ENCODE results near the gene KBTBD7. TPM values are rescaled to one million over a fixed set of nuclear protein-coding genes. Genes with fewer than 3 reads are reported as not detected.

KBTBD7 gene
- polyA plus RNA-seq, 4 donors, result 1.1 to 10.4 (median 3.0) TPM

DNA sequence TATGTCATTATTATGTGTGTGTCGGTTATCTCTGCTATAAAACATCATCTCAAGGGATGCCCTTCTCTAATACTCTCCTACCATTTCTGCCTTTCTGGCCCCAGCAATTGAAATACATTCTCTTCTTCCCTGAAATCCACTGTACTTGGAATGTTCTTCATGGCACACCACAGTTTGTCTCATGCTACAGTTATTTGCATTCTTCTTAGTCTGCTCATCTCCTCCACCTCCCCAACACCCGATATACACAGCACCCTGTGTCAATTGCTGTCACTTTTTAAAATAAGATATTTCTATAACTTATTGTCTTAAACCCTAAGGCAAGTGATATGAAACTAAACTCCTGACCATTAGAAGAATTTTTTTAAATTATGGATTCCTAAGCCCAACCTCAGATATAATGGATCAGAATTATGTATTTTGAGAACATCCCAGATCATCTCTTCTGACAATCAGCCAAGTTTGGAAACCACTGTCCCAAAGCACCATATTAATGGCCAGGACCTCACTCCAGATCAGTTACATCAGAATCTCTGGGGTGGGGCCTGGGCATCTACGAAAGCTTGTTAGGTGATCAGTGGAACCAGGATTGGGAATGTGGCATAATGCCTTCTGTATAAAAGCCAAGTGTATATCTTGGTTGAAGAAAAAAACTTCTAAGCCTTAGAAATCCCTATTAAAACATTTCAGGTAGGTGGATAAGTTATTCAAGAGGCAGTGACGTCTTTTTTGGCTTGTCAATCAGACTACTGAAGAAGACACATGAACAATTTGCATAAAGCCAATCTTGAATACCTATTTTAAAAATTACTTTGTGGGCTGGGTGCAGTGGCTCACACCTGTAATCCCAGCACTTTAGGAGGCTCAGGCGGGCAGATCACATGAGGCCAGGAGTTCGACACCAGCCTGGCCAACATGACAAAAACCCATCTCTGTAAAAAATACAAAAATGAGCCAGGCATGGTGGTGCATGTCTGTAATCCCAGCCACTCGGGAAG lies 30.0 kb upstream of the KBTBD7 start:
- no peak for FAIRE-seq
- Histone ChIP-seq H3K36me3 (ENCODE audit: control insufficient read depth in 3 of 3, insufficient read depth in 2 of 3, low read depth in 1 of 3, low read length in 3 of 3) (peaks cover 3 to 7% (median 3%) of the 10 kb centered on the region in 3 donors), H3K4me1 (ENCODE audit: control insufficient read depth in 3 of 3, insufficient read depth in 2 of 3, low read depth in 1 of 3, low read length in 2 of 3) (no peaks in the 10 kb centered on the region), H3K9me3 (ENCODE audit: control insufficient read depth in 2 of 2, insufficient read depth in 1 of 2, low read depth in 1 of 2, low read length in 1 of 2) (no peaks in the 10 kb centered on the region), H3K27me3 (ENCODE audit: control insufficient read depth in 3 of 3, insufficient read depth in 3 of 3, low read length in 3 of 3) (no peaks in the 10 kb centered on the region), H3K27ac (ENCODE audit: low read depth in 1 of 3, low read length in 2 of 3) (no peak overlapping the region), H3K4me3 (ENCODE audit: low read depth in 1 of 3, low read length in 3 of 3) (no peak overlapping the region)
- WGBS, 3 donors, result 83 to 95% (median 88%) methylated on average over 7 of the region's 7 CpGs
- no peak for DNase-seq

GRCh38 chr13:41222259-41222852 lies 28.0 kb upstream of the KBTBD7 start:
- FAIRE-seq (peak; percentile 70), DNase-seq (peak; percentile 69 to 70)
- H3K27me3 ChIP-seq (ENCODE audit: control insufficient read depth in 3 of 3, insufficient read depth in 3 of 3, low read length in 3 of 3), result no peaks in the 10 kb centered on the region
- H3K4me1 ChIP-seq (ENCODE audit: control insufficient read depth in 3 of 3, insufficient read depth in 2 of 3, low read depth in 1 of 3, low read length in 2 of 3), result no peaks in the 10 kb centered on the region
- no peak overlapping the region for H3K27ac ChIP-seq (ENCODE audit: low read depth in 1 of 3, low read length in 2 of 3)
- H3K36me3 ChIP-seq (ENCODE audit: control insufficient read depth in 3 of 3, insufficient read depth in 2 of 3, low read depth in 1 of 3, low read length in 3 of 3), result peaks cover 0 to 4% (median 3%) of the 10 kb centered on the region in 3 donors
- 48 to 57% (median 53%) methylated on average over 6 of the region's 6 CpGs for WGBS, 3 donors
- H3K9me3 ChIP-seq (ENCODE audit: control insufficient read depth in 2 of 2, insufficient read depth in 1 of 2, low read depth in 1 of 2, low read length in 1 of 2), result no peaks in the 10 kb centered on the region
- no peak overlapping the region for H3K4me3 ChIP-seq (ENCODE audit: low read depth in 1 of 3, low read length in 3 of 3)

DNA sequence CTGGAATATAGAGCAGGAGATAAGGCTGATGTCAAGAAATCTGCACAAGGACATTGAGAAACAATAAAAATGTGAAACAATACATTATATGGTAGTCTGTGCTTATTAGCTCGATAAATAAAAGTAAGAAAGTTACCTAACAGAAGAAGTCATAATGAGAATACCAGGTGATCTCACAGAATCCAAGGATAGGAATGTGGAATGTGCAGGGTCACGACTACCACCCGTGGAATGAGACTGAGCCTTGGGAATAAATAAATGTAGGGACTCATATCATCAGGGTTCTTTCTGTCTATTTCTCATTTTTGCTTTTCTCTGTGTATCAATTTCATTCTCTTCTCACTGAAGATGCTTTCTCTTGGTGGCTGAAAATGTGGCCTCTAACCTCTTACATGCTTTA lies 26.0 kb upstream of the KBTBD7 start:
- WGBS, 3 donors, result 95 to 98% (median 96%) methylated on average over 3 of the region's 3 CpGs
- no peak for FAIRE-seq

DNA sequence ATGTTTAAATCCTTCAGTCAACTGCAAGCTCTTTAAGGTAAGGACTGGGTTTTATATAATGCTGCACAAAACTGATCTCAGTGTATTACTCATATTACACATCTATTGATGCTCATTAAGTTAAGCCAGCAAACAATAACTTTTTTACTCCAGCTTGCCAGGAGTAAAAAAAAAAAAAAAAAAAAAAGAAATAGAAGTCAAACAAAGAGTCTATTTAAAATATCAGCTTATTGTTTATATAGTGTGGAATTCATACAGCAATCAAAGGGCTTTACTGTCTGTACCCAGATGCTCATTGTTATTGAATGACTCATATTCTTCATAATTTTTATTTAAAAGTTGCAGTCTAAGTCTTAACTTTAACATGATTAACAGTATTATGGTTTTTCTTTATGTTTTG lies 21.8 kb upstream of the KBTBD7 start:
- Histone ChIP-seq H3K27me3 (ENCODE audit: control insufficient read depth in 3 of 3, insufficient read depth in 3 of 3, low read length in 3 of 3) (no peaks in the 10 kb centered on the region), H3K4me3 (ENCODE audit: low read depth in 1 of 3, low read length in 3 of 3) (no peak overlapping the region), H3K36me3 (ENCODE audit: control insufficient read depth in 3 of 3, insufficient read depth in 2 of 3, low read depth in 1 of 3, low read length in 3 of 3) (peaks cover 0 to 4% (median 0%) of the 10 kb centered on the region in 3 donors), H3K27ac (ENCODE audit: low read depth in 1 of 3, low read length in 2 of 3) (no peak overlapping the region), H3K4me1 (ENCODE audit: control insufficient read depth in 3 of 3, insufficient read depth in 2 of 3, low read depth in 1 of 3, low read length in 2 of 3) (no peaks in the 10 kb centered on the region), H3K9me3 (ENCODE audit: control insufficient read depth in 2 of 2, insufficient read depth in 1 of 2, low read depth in 1 of 2, low read length in 1 of 2) (peaks cover 0 to 5% of the 10 kb centered on the region in 2 donors)
- no peak for FAIRE-seq
- DNase-seq, result no peak

More for the DNA sequence above, 26.0 kb upstream of the KBTBD7 start:
- Histone ChIP-seq H3K4me1 (ENCODE audit: control insufficient read depth in 3 of 3, insufficient read depth in 2 of 3, low read depth in 1 of 3, low read length in 2 of 3) (no peaks in the 10 kb centered on the region), H3K9me3 (ENCODE audit: control insufficient read depth in 2 of 2, insufficient read depth in 1 of 2, low read depth in 1 of 2, low read length in 1 of 2) (no peaks in the 10 kb centered on the region), H3K27me3 (ENCODE audit: control insufficient read depth in 3 of 3, insufficient read depth in 3 of 3, low read length in 3 of 3) (no peaks in the 10 kb centered on the region), H3K36me3 (ENCODE audit: control insufficient read depth in 3 of 3, insufficient read depth in 2 of 3, low read depth in 1 of 3, low read length in 3 of 3) (peaks cover 0 to 4% (median 0%) of the 10 kb centered on the region in 3 donors), H3K4me3 (ENCODE audit: low read depth in 1 of 3, low read length in 3 of 3) (no peak overlapping the region), H3K27ac (ENCODE audit: low read depth in 1 of 3, low read length in 2 of 3) (no peak overlapping the region)
- DNase-seq, result no peak

- Histone ChIP-seq H3K4me1 (ENCODE audit: control insufficient read depth in 3 of 3, insufficient read depth in 2 of 3, low read depth in 1 of 3, low read length in 2 of 3) (no peaks in the 10 kb centered on the region), H3K27me3 (ENCODE audit: control insufficient read depth in 3 of 3, insufficient read depth in 3 of 3, low read length in 3 of 3) (no peaks in the 10 kb centered on the region), H3K4me3 (ENCODE audit: low read depth in 1 of 3, low read length in 3 of 3) (no peak overlapping the region), H3K27ac (ENCODE audit: low read depth in 1 of 3, low read length in 2 of 3) (no peak overlapping the region), H3K36me3 (ENCODE audit: control insufficient read depth in 3 of 3, insufficient read depth in 2 of 3, low read depth in 1 of 3, low read length in 3 of 3) (peaks cover 0 to 3% (median 0%) of the 10 kb centered on the region in 3 donors), H3K9me3 (ENCODE audit: control insufficient read depth in 2 of 2, insufficient read depth in 1 of 2, low read depth in 1 of 2, low read length in 1 of 2) (peaks cover 0 to 8% of the 10 kb centered on the region in 2 donors)
- DNase-seq (no peak), FAIRE-seq (no peak)
- WGBS, 3 donors, result 65 to 98% (median 89%) methylated on average over 3 of the region's 3 CpGs
These were observed 19.6 kb upstream of the KBTBD7 start for GRCh38 chr13:41213919-41214318.

DNA sequence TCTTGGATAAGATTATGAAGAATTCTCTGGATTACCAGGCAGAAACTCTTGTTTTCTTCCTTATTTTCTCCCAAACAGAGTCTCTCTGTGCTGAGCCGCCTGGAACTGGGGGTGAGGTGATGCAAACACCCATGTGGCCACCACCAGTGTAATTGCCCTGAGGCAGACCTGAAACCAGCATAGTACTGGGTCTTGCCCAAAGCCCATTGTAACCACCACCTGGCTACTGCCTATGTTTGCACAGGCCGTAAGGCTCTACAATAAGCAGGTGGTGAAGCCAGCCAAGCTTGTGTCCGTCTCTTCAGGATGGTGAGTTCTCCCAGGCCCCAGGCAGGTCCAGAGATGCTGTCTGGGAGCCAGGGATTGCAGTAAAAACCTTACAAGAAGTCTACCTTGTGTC lies 18.9 kb upstream of the KBTBD7 start:
- no peak for DNase-seq
- Histone ChIP-seq H3K27ac (ENCODE audit: low read depth in 1 of 3, low read length in 2 of 3) (no peak overlapping the region), H3K4me1 (ENCODE audit: control insufficient read depth in 3 of 3, insufficient read depth in 2 of 3, low read depth in 1 of 3, low read length in 2 of 3) (no peaks in the 10 kb centered on the region), H3K4me3 (ENCODE audit: low read depth in 1 of 3, low read length in 3 of 3) (no peak overlapping the region), H3K36me3 (ENCODE audit: control insufficient read depth in 3 of 3, insufficient read depth in 2 of 3, low read depth in 1 of 3, low read length in 3 of 3) (peaks cover 0 to 3% (median 0%) of the 10 kb centered on the region in 3 donors), H3K27me3 (ENCODE audit: control insufficient read depth in 3 of 3, insufficient read depth in 3 of 3, low read length in 3 of 3) (no peaks in the 10 kb centered on the region), H3K9me3 (ENCODE audit: control insufficient read depth in 2 of 2, insufficient read depth in 1 of 2, low read depth in 1 of 2, low read length in 1 of 2) (peaks cover 0 to 8% of the 10 kb centered on the region in 2 donors)
- FAIRE-seq, result no peak
- WGBS, 3 donors, result 90 to 96% (median 94%) methylated on average over 3 of the region's 3 CpGs

GRCh38 chr13:41212881-41213280 lies 18.5 kb upstream of the KBTBD7 start:
- Histone ChIP-seq H3K4me1 (ENCODE audit: control insufficient read depth in 3 of 3, insufficient read depth in 2 of 3, low read depth in 1 of 3, low read length in 2 of 3) (no peaks in the 10 kb centered on the region), H3K9me3 (ENCODE audit: control insufficient read depth in 2 of 2, insufficient read depth in 1 of 2, low read depth in 1 of 2, low read length in 1 of 2) (peaks cover 0 to 8% of the 10 kb centered on the region in 2 donors), H3K27me3 (ENCODE audit: control insufficient read depth in 3 of 3, insufficient read depth in 3 of 3, low read length in 3 of 3) (no peaks in the 10 kb centered on the region), H3K36me3 (ENCODE audit: control insufficient read depth in 3 of 3, insufficient read depth in 2 of 3, low read depth in 1 of 3, low read length in 3 of 3) (peaks cover 0 to 3% (median 0%) of the 10 kb centered on the region in 3 donors), H3K4me3 (ENCODE audit: low read depth in 1 of 3, low read length in 3 of 3) (no peak overlapping the region), H3K27ac (ENCODE audit: low read depth in 1 of 3, low read length in 2 of 3) (no peak overlapping the region)
- DNase-seq (no peak), FAIRE-seq (no peak)

DNA sequence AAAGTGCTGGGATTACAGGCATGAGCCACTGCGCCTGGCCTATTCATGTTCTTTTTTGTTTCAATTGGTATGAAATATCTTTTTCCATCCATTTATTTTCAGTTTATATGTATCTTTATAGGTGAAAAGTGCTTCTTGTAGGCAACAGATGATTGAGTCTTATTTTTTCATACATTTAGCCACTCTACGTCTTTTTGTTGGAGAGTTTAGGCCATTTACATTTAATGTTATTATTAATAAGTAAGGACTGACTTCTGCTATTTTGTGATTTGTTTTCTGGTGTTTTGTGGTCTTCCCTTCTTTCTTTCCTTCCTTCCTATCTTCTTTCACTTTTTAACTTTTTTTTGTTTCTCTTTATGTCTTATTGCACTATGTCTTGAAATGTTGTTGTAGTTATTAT lies 16.7 kb upstream of the KBTBD7 start:
- Histone ChIP-seq H3K4me1 (ENCODE audit: control insufficient read depth in 3 of 3, insufficient read depth in 2 of 3, low read depth in 1 of 3, low read length in 2 of 3) (no peaks in the 10 kb centered on the region), H3K36me3 (ENCODE audit: control insufficient read depth in 3 of 3, insufficient read depth in 2 of 3, low read depth in 1 of 3, low read length in 3 of 3) (peaks cover 0 to 3% (median 0%) of the 10 kb centered on the region in 3 donors), H3K9me3 (ENCODE audit: control insufficient read depth in 2 of 2, insufficient read depth in 1 of 2, low read depth in 1 of 2, low read length in 1 of 2) (peaks cover 0 to 8% of the 10 kb centered on the region in 2 donors), H3K27ac (ENCODE audit: low read depth in 1 of 3, low read length in 2 of 3) (no peak overlapping the region), H3K4me3 (ENCODE audit: low read depth in 1 of 3, low read length in 3 of 3) (no peak overlapping the region), H3K27me3 (ENCODE audit: control insufficient read depth in 3 of 3, insufficient read depth in 3 of 3, low read length in 3 of 3) (no peaks in the 10 kb centered on the region)
- no peak for FAIRE-seq
- 99% methylated on average over 2 of the region's 2 CpGs for WGBS, 3 donors
- no peak for DNase-seq
